ENCODE data around the gene CD27. TPM values are rescaled to one million over a fixed set of nuclear protein-coding genes. Genes with fewer than 3 reads are reported as not detected.
A peak's percentile ranks its signal among the peaks of the same experiment; 100 is the strongest.
"Not testable (repeated sequence)": the region's sequence is repeated elsewhere in the genome, so short reads cannot be mapped to it uniquely, and the experiment has no call there.

CD27 gene
- polyA plus RNA-seq, 2 donors, result 0.84 to 0.98 TPM

- not testable (repeated sequence) for H3K27ac ChIP-seq (ENCODE audit: low read depth in 2 of 2, low read length in 1 of 2); H3K9me3 ChIP-seq (ENCODE audit: control insufficient read depth in 2 of 2, insufficient read depth in 1 of 2, low read depth in 1 of 2, low read length in 1 of 2); H3K27me3 ChIP-seq (ENCODE audit: control insufficient read depth in 1 of 2, insufficient read depth in 2 of 2, low read length in 2 of 2); H3K4me1 ChIP-seq (ENCODE audit: control insufficient read depth in 2 of 2, insufficient read depth in 2 of 2, low read length in 1 of 2); H3K4me3 ChIP-seq (ENCODE audit: low read depth in 1 of 2, low read length in 2 of 2)
- WGBS, 2 donors, result 88 to 92% methylated on average over 9 of the region's 9 CpGs
- H3K36me3 ChIP-seq (ENCODE audit: control insufficient read depth in 2 of 2, insufficient read depth in 2 of 2, low read length in 1 of 2), result peaks cover 0 to 20% of the 10 kb centered on the region in 2 donors
These were observed 23.0 kb downstream of the CD27 start for GRCh38 chr12:6467571-6468282.

GRCh38 chr12:6468283-6468575 is 23.5 kb downstream of the CD27 start:
- H3K4me3 ChIP-seq (ENCODE audit: low read depth in 1 of 2, low read length in 2 of 2), result no peak overlapping the region
- no peak overlapping the region for H3K27ac ChIP-seq (ENCODE audit: low read depth in 2 of 2, low read length in 1 of 2)
- no peaks in the 10 kb centered on the region for H3K27me3 ChIP-seq (ENCODE audit: control insufficient read depth in 1 of 2, insufficient read depth in 2 of 2, low read length in 2 of 2)
- H3K36me3 ChIP-seq (ENCODE audit: control insufficient read depth in 2 of 2, insufficient read depth in 2 of 2, low read length in 1 of 2), result peaks cover 0 to 16% of the 10 kb centered on the region in 2 donors
- H3K4me1 ChIP-seq (ENCODE audit: control insufficient read depth in 2 of 2, insufficient read depth in 2 of 2, low read length in 1 of 2), result peaks cover 0 to 3% of the 10 kb centered on the region in 2 donors
- no peaks in the 10 kb centered on the region for H3K9me3 ChIP-seq (ENCODE audit: control insufficient read depth in 2 of 2, insufficient read depth in 1 of 2, low read depth in 1 of 2, low read length in 1 of 2)

- WGBS, 2 donors, result 63 to 64% methylated on average over 6 of the region's 6 CpGs
- no peaks in the 10 kb centered on the region for H3K9me3 ChIP-seq (ENCODE audit: control insufficient read depth in 2 of 2, insufficient read depth in 1 of 2, low read depth in 1 of 2, low read length in 1 of 2)
- peaks cover 0 to 3% of the 10 kb centered on the region in 2 donors for H3K4me1 ChIP-seq (ENCODE audit: control insufficient read depth in 2 of 2, insufficient read depth in 2 of 2, low read length in 1 of 2)
- H3K36me3 ChIP-seq (ENCODE audit: control insufficient read depth in 2 of 2, insufficient read depth in 2 of 2, low read length in 1 of 2), result peaks cover 0 to 12% of the 10 kb centered on the region in 2 donors
- H3K27me3 ChIP-seq (ENCODE audit: control insufficient read depth in 1 of 2, insufficient read depth in 2 of 2, low read length in 2 of 2), result no peaks in the 10 kb centered on the region
- no peak overlapping the region for H3K4me3 ChIP-seq (ENCODE audit: low read depth in 1 of 2, low read length in 2 of 2)
- H3K27ac ChIP-seq (ENCODE audit: low read depth in 2 of 2, low read length in 1 of 2), result peak overlapping the region in 1 of 2 donors; percentile 2
These were observed 24.3 kb downstream of the CD27 start for GRCh38 chr12:6469092-6469491.

GRCh38 chr12:6469609-6470374 is 25.0 kb downstream of the CD27 start:
- H3K9me3 ChIP-seq (ENCODE audit: control insufficient read depth in 2 of 2, insufficient read depth in 1 of 2, low read depth in 1 of 2, low read length in 1 of 2), result no peaks in the 10 kb centered on the region
- 12 to 22% methylated on average over 16 of the region's 16 CpGs for WGBS, 2 donors
- H3K4me1 ChIP-seq (ENCODE audit: control insufficient read depth in 2 of 2, insufficient read depth in 2 of 2, low read length in 1 of 2), result peaks cover 0 to 3% of the 10 kb centered on the region in 2 donors
- H3K27me3 ChIP-seq (ENCODE audit: control insufficient read depth in 1 of 2, insufficient read depth in 2 of 2, low read length in 2 of 2), result no peaks in the 10 kb centered on the region
- H3K27ac ChIP-seq (ENCODE audit: low read depth in 2 of 2, low read length in 1 of 2), result peak overlapping the region; percentile 94
- peak overlapping the region; percentile 67 to 82 for H3K4me3 ChIP-seq (ENCODE audit: low read depth in 1 of 2, low read length in 2 of 2)
- peaks cover 0 to 6% of the 10 kb centered on the region in 2 donors for H3K36me3 ChIP-seq (ENCODE audit: control insufficient read depth in 2 of 2, insufficient read depth in 2 of 2, low read length in 1 of 2)

GRCh38 chr12:6470375-6471163 is 25.8 kb downstream of the CD27 start, which contains the start of gene VAMP1:
Gene VAMP1 (minus strand): TSS chr12:6470677. CDS start chr12:6470531, 146 bp downstream.
- Histone ChIP-seq H3K9me3 (ENCODE audit: control insufficient read depth in 2 of 2, insufficient read depth in 1 of 2, low read depth in 1 of 2, low read length in 1 of 2) (no peaks in the 10 kb centered on the region), H3K27me3 (ENCODE audit: control insufficient read depth in 1 of 2, insufficient read depth in 2 of 2, low read length in 2 of 2) (no peaks in the 10 kb centered on the region), H3K36me3 (ENCODE audit: control insufficient read depth in 2 of 2, insufficient read depth in 2 of 2, low read length in 1 of 2) (peaks cover 0 to 4% of the 10 kb centered on the region in 2 donors), H3K27ac (ENCODE audit: low read depth in 2 of 2, low read length in 1 of 2) (peak within 1 kb of the TSS; percentile 94), H3K4me3 (ENCODE audit: low read depth in 1 of 2, low read length in 2 of 2) (peak within 1 kb of the TSS; percentile 67 to 82), H3K4me1 (ENCODE audit: control insufficient read depth in 2 of 2, insufficient read depth in 2 of 2, low read length in 1 of 2) (peaks cover 0 to 3% of the 10 kb centered on the region in 2 donors)
- WGBS, 2 donors, result 0 to 1% methylated on average over 65 to 69 of the region's 69 CpGs

- no peaks in the 10 kb centered on the region for H3K9me3 ChIP-seq (ENCODE audit: control insufficient read depth in 2 of 2, insufficient read depth in 1 of 2, low read depth in 1 of 2, low read length in 1 of 2)
- H3K27ac ChIP-seq (ENCODE audit: low read depth in 2 of 2, low read length in 1 of 2), result no peak overlapping the region
- peaks cover 0 to 3% of the 10 kb centered on the region in 2 donors for H3K4me1 ChIP-seq (ENCODE audit: control insufficient read depth in 2 of 2, insufficient read depth in 2 of 2, low read length in 1 of 2)
- H3K4me3 ChIP-seq (ENCODE audit: low read depth in 1 of 2, low read length in 2 of 2), result no peak overlapping the region
- no peaks in the 10 kb centered on the region for H3K27me3 ChIP-seq (ENCODE audit: control insufficient read depth in 1 of 2, insufficient read depth in 2 of 2, low read length in 2 of 2)
- WGBS, 2 donors, result 70 to 94% methylated on average over 1 of the region's 1 CpG
- H3K36me3 ChIP-seq (ENCODE audit: control insufficient read depth in 2 of 2, insufficient read depth in 2 of 2, low read length in 1 of 2), result no peaks in the 10 kb centered on the region
These were observed 27.2 kb downstream of the CD27 start for GRCh38 chr12:6471989-6472360.

GRCh38 chr12:6472491-6472890 is 27.7 kb downstream of the CD27 start:
- no peaks in the 10 kb centered on the region for H3K27me3 ChIP-seq (ENCODE audit: control insufficient read depth in 1 of 2, insufficient read depth in 2 of 2, low read length in 2 of 2)
- peaks cover 0 to 3% of the 10 kb centered on the region in 2 donors for H3K4me1 ChIP-seq (ENCODE audit: control insufficient read depth in 2 of 2, insufficient read depth in 2 of 2, low read length in 1 of 2)
- no peaks in the 10 kb centered on the region for H3K9me3 ChIP-seq (ENCODE audit: control insufficient read depth in 2 of 2, insufficient read depth in 1 of 2, low read depth in 1 of 2, low read length in 1 of 2)
- no peak overlapping the region for H3K27ac ChIP-seq (ENCODE audit: low read depth in 2 of 2, low read length in 1 of 2)
- 84 to 88% methylated on average over 11 of the region's 11 CpGs for WGBS, 2 donors
- no peak overlapping the region for H3K4me3 ChIP-seq (ENCODE audit: low read depth in 1 of 2, low read length in 2 of 2)
- H3K36me3 ChIP-seq (ENCODE audit: control insufficient read depth in 2 of 2, insufficient read depth in 2 of 2, low read length in 1 of 2), result no peaks in the 10 kb centered on the region

- H3K27ac ChIP-seq (ENCODE audit: low read depth in 2 of 2, low read length in 1 of 2); H3K9me3 ChIP-seq (ENCODE audit: control insufficient read depth in 2 of 2, insufficient read depth in 1 of 2, low read depth in 1 of 2, low read length in 1 of 2); H3K27me3 ChIP-seq (ENCODE audit: control insufficient read depth in 1 of 2, insufficient read depth in 2 of 2, low read length in 2 of 2); H3K36me3 ChIP-seq (ENCODE audit: control insufficient read depth in 2 of 2, insufficient read depth in 2 of 2, low read length in 1 of 2); H3K4me1 ChIP-seq (ENCODE audit: control insufficient read depth in 2 of 2, insufficient read depth in 2 of 2, low read length in 1 of 2); H3K4me3 ChIP-seq (ENCODE audit: low read depth in 1 of 2, low read length in 2 of 2): not testable (repeated sequence)
- 93% methylated on average over 33 to 44 of the region's 48 CpGs for WGBS, 2 donors
These were observed 30.6 kb downstream of the CD27 start for GRCh38 chr12:6475233-6475975.

GRCh38 chr12:6476489-6476888 is 31.7 kb downstream of the CD27 start:
- Histone ChIP-seq H3K27ac (ENCODE audit: low read depth in 2 of 2, low read length in 1 of 2) (peak overlapping the region in 1 of 2 donors; percentile 7), H3K27me3 (ENCODE audit: control insufficient read depth in 1 of 2, insufficient read depth in 2 of 2, low read length in 2 of 2) (no peaks in the 10 kb centered on the region), H3K36me3 (ENCODE audit: control insufficient read depth in 2 of 2, insufficient read depth in 2 of 2, low read length in 1 of 2) (no peaks in the 10 kb centered on the region), H3K4me3 (ENCODE audit: low read depth in 1 of 2, low read length in 2 of 2) (no peak overlapping the region), H3K9me3 (ENCODE audit: control insufficient read depth in 2 of 2, insufficient read depth in 1 of 2, low read depth in 1 of 2, low read length in 1 of 2) (no peaks in the 10 kb centered on the region), H3K4me1 (ENCODE audit: control insufficient read depth in 2 of 2, insufficient read depth in 2 of 2, low read length in 1 of 2) (no peaks in the 10 kb centered on the region)
- 40 to 60% methylated on average over 3 of the region's 3 CpGs for WGBS, 2 donors

Data from esophagus (tissue), 2 donors.